ENCODE data around the gene ITPRIPL1.

Gene ITPRIPL1

DNA sequence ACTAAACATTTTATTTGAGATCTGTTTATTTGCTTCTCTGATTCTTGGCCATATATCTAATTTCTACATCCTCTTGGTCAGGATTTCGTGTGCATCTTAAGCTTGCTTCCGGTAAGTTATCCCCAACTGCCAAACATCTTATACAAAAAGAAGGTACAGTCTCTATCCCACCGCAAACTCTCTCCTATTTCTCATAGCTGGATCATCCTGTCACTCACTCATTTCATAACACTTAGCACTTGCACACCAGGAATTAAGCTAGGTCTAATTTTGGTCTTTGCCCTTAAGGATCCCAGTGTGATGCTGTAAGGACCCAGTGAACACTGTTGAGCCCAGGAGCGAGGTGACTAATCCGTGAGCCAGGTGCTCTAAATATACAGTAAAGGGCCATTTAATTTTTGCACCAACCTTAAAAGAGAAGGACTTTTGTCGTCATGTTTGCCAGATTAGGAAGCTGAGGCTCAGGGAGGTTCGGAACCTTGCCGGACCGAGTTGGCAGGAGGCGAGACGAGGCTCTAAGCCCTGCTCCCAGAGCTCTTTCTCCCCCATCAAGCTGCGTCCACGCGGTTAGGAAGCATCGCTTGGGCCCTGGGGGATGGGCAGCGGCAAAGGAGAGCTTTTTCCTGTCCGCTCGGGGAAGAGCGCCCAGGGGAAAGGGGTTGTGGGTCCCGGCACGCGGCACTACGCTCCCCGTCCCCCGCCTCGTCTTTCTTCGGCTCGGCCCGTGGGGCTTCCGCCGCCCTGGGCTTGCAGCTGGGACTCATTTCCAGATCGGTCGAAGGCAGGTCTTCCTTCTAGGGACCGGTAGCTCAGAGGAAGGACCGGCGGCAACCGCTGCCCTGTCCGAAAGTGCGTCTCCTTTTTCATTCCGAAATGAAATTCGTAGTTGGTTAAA, 4.1 kb upstream of the ITPRIPL1 start:
- TF ChIP-seq, protein P1, sequence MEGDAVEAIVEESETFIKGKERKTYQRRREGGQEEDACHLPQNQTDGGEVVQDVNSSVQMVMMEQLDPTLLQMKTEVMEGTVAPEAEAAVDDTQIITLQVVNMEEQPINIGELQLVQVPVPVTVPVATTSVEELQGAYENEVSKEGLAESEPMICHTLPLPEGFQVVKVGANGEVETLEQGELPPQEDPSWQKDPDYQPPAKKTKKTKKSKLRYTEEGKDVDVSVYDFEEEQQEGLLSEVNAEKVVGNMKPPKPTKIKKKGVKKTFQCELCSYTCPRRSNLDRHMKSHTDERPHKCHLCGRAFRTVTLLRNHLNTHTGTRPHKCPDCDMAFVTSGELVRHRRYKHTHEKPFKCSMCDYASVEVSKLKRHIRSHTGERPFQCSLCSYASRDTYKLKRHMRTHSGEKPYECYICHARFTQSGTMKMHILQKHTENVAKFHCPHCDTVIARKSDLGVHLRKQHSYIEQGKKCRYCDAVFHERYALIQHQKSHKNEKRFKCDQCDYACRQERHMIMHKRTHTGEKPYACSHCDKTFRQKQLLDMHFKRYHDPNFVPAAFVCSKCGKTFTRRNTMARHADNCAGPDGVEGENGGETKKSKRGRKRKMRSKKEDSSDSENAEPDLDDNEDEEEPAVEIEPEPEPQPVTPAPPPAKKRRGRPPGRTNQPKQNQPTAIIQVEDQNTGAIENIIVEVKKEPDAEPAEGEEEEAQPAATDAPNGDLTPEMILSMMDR (IDR thresholded peaks at IDR 0.05; ENCODE audit: low read depth, low read length, poor library complexity, severe bottlenecking): no peak
- TF ChIP-seq EZH2phosphoT487 (IDR thresholded peaks at IDR 0.05; ENCODE audit: borderline replicate concordance, low read length): no peak
- H3K27ac ChIP-seq (ENCODE audit: low read depth, low read length): peak overlapping the region; percentile 88
- no peaks in the 10 kb centered on the region for H4K20me1 ChIP-seq (ENCODE audit: control insufficient read depth, insufficient read depth, low read depth, low read length)
- H3K9me3 ChIP-seq (ENCODE audit: control insufficient read depth, insufficient read depth, low read length): no peaks in the 10 kb centered on the region
- peak overlapping the region; percentile 98 for H3K4me2 ChIP-seq (ENCODE audit: low read length)
- H3K27me3 ChIP-seq (ENCODE audit: control insufficient read depth, low read length): no peaks in the 10 kb centered on the region
- peaks cover 53% of the 10 kb centered on the region for H3K79me2 ChIP-seq (ENCODE audit: control insufficient read depth, low read length)
- H3K4me1 ChIP-seq (ENCODE audit: control insufficient read depth, low read length): peaks cover 73% of the 10 kb centered on the region
- peak overlapping the region; percentile 97 for H3K4me3 ChIP-seq (ENCODE audit: low read length)
- no peaks in the 10 kb centered on the region for H3K9me2 ChIP-seq (replicated peaks; ENCODE audit: control insufficient read depth, low read length)
- H3F3A ChIP-seq (ENCODE audit: control insufficient read depth, insufficient read depth): peaks cover 20% of the 10 kb centered on the region
- peaks cover 15% of the 10 kb centered on the region for H3K36me3 ChIP-seq (ENCODE audit: control insufficient read depth, low read length)

DNA sequence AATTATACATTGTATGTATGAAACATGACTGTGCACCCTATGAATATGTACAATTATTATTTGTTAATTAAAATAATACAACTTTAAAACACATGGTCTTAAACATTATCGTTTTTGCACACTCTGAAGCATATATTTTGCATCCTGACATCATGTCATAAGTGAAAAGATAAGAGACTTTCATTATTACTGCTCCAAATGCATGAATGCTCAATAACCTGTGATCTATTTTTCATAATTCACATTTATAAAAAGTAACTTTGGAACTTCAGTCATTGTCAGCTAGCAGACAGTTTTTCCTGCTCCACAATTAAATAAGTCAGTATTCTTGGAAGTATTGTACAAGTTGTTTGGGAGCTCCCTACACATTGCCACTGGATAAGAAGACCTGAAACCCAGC, 1.3 kb upstream of the ITPRIPL1 start:
- Histone ChIP-seq H3F3A (ENCODE audit: control insufficient read depth, insufficient read depth) (peaks cover 20% of the 10 kb centered on the region), H3K4me1 (ENCODE audit: control insufficient read depth, low read length) (peaks cover 71% of the 10 kb centered on the region), H4K20me1 (ENCODE audit: control insufficient read depth, insufficient read depth, low read depth, low read length) (no peaks in the 10 kb centered on the region), H3K36me3 (ENCODE audit: control insufficient read depth, low read length) (peaks cover 34% of the 10 kb centered on the region), H3K9me2 (replicated peaks; ENCODE audit: control insufficient read depth, low read length) (no peaks in the 10 kb centered on the region), H3K27ac (ENCODE audit: low read depth, low read length) (no peak overlapping the region), H3K4me2 (ENCODE audit: low read length) (peak overlapping the region; percentile 84), H3K9me3 (ENCODE audit: control insufficient read depth, insufficient read depth, low read length) (no peaks in the 10 kb centered on the region), H3K27me3 (ENCODE audit: control insufficient read depth, low read length) (no peaks in the 10 kb centered on the region), H3K79me2 (ENCODE audit: control insufficient read depth, low read length) (peaks cover 66% of the 10 kb centered on the region), H3K4me3 (ENCODE audit: low read length) (no peak overlapping the region)
- TF ChIP-seq EZH2phosphoT487 (IDR thresholded peaks at IDR 0.05; ENCODE audit: borderline replicate concordance, low read length): no peak
- TF ChIP-seq, protein P1 (IDR thresholded peaks at IDR 0.05; ENCODE audit: low read depth, low read length, poor library complexity, severe bottlenecking): no peak

DNA sequence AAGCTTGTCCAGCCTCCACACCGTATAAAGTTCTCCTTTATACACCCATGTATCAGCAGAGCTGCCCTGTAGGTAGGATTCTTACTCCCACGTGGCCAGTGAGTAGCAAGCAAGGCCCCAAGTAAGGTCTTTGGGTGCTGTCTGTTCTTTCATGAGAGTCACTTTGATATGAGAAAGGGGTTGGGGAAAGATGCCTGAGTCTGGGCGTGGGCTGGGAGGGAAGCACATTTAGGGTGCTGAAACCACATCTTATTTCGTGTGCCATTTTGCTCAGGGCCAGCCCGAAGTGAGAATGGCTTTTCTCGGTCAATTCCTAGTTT, 436 bp upstream of the ITPRIPL1 start:
- Histone ChIP-seq H3K4me2 (ENCODE audit: low read length) (peak overlapping the region; percentile 84), H3K36me3 (ENCODE audit: control insufficient read depth, low read length) (peaks cover 39% of the 10 kb centered on the region), H3K9me2 (replicated peaks; ENCODE audit: control insufficient read depth, low read length) (no peaks in the 10 kb centered on the region), H4K20me1 (ENCODE audit: control insufficient read depth, insufficient read depth, low read depth, low read length) (peaks cover 2% of the 10 kb centered on the region; the same call in 1 of the 2 replicates), H3K79me2 (ENCODE audit: control insufficient read depth, low read length) (peaks cover 64% of the 10 kb centered on the region), H3K27me3 (ENCODE audit: control insufficient read depth, low read length) (no peaks in the 10 kb centered on the region), H3K4me1 (ENCODE audit: control insufficient read depth, low read length) (peaks cover 62% of the 10 kb centered on the region), H3F3A (ENCODE audit: control insufficient read depth, insufficient read depth) (peaks cover 15% of the 10 kb centered on the region), H3K4me3 (ENCODE audit: low read length) (peak overlapping the region; percentile 89), H3K9me3 (ENCODE audit: control insufficient read depth, insufficient read depth, low read length) (no peaks in the 10 kb centered on the region), H3K27ac (ENCODE audit: low read depth, low read length) (peak overlapping the region; percentile 55)
- TF ChIP-seq, protein P1 (IDR thresholded peaks at IDR 0.05; ENCODE audit: low read depth, low read length, poor library complexity, severe bottlenecking): no peak

Data from DOHH2 (cell line).